Fibroblast of lung (primary cell): ENCODE results near the gene RABAC1.

Experiments used
- CTCF ChIP-seq, 2 donors: IDR thresholded peaks in 1 of 2; conservative IDR thresholded peaks in 1 of 2; 1 replicate in 1 of 2; 2 replicates in 1 of 2; pipeline ENCODE4 v1.5.1; 2011 to 2012; ENCODE audit warnings: low read length in 2 of 2, control low read depth in 1 of 2, inconsistent platforms in 1 of 2, low read depth in 1 of 2, mild to moderate bottlenecking in 1 of 2
- EZH2 ChIP-seq: IDR thresholded peaks from 2 replicates; pipeline ENCODE4 v1.5.1; 2012; ENCODE audit warnings: low read length, control low read depth, mild to moderate bottlenecking; ENCODE audit errors: missing control alignments

DNA sequence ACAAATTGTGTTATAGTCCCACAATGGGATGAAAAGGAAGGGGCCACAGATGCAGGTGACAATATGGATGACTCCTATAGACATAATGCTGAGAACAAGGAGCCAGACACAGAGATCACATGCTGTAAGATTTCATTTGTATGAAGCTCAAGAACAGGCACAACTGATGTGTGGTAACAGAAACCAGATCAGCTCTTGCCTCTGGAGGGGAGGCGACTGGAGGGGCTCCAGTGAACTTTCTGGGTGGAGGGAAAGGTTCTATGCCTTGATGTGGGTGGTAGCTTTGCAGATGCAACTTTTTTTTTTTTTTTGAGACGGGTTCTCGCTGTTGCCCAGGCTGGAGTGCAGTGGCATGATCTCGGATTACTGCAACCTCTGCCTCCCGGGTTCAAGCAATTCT is 6.0 kb upstream of the RABAC1 start:
- TF ChIP-seq CTCF (conservative IDR thresholded peaks at IDR 0.05 in 1 of 2, IDR thresholded peaks at IDR 0.05 in 1 of 2; ENCODE audit: low read depth in 1 of 2, low read length in 2 of 2) (no peak), EZH2 (no peak)
